DND-41 (cell line): ENCODE measurements around the gene PLOD2.

Experiments
- ATAC-seq: fragments of 200-7000 bp; cut with Tn5 transposase; 3 replicates; pipeline ENCODE4 v1.9.1; 2021; ENCODE audit warnings: low read depth; ENCODE audit not compliant: insufficient read depth
- DNase-seq: peaks from one replicate; pipeline ENCODE4 v3.0.0-alpha.2; 2020
- H2AFZ ChIP-seq: 2 replicates; pipeline ENCODE4 v1.6.0; 2012; ENCODE audit warnings: low read depth, low read length
- H3K27ac ChIP-seq: 2 replicates; pipeline ENCODE4 v1.5.1; 2012; ENCODE audit warnings: low read length, inconsistent platforms
- H3K27me3 ChIP-seq: fragments of 200-600 bp; sonication (generic); 2 replicates; pipeline ENCODE4 v1.6.0; 2012; ENCODE audit warnings: low read length, mild to moderate bottlenecking, inconsistent platforms; ENCODE audit not compliant: insufficient read depth, poor library complexity
- H3K36me3 ChIP-seq: 2 replicates; pipeline ENCODE4 v1.5.1; 2012; ENCODE audit warnings: low read length, inconsistent platforms; ENCODE audit not compliant: insufficient read depth
- H3K4me1 ChIP-seq: 2 replicates; pipeline ENCODE4 v1.5.1; 2012; ENCODE audit warnings: mild to moderate bottlenecking, low read length; ENCODE audit not compliant: insufficient read depth
- H3K4me2 ChIP-seq: 2 replicates; pipeline ENCODE4 v1.6.0; 2012; ENCODE audit warnings: mild to moderate bottlenecking, moderate library complexity, low read length, inconsistent platforms; ENCODE audit not compliant: insufficient read depth
- H3K4me3 ChIP-seq, 2 experiments: fragments of 200-600 bp in 1 of 2; shearing (Covaris generic) in 1 of 2; 2 replicates each; pipeline ENCODE4 v1.5.1; 2012 to 2016; ENCODE audit warnings: inconsistent platforms in 2 of 2, low read length in 2 of 2, mild to moderate bottlenecking in 2 of 2, low read depth in 1 of 2, moderate library complexity in 1 of 2
- H3K79me2 ChIP-seq: 2 replicates; pipeline ENCODE4 v1.6.0; 2012; ENCODE audit warnings: low read length, inconsistent platforms; ENCODE audit not compliant: insufficient read depth
- H3K9ac ChIP-seq: 2 replicates; pipeline ENCODE4 v1.6.0; 2012; ENCODE audit warnings: low read depth, mild to moderate bottlenecking, inconsistent platforms, low read length, moderate library complexity
- H3K9me3 ChIP-seq: 2 replicates; pipeline ENCODE4 v1.5.1; 2012; ENCODE audit warnings: low read length, moderate library complexity, mild to moderate bottlenecking, inconsistent platforms; ENCODE audit not compliant: insufficient read depth, severe bottlenecking
- H4K20me1 ChIP-seq: 2 replicates; pipeline ENCODE4 v1.6.0; 2012; ENCODE audit warnings: low read length; ENCODE audit not compliant: insufficient read depth
- CTCF ChIP-seq: IDR thresholded peaks from 2 replicates; pipeline ENCODE4 v1.5.1; 2012; ENCODE audit warnings: borderline replicate concordance, low read length, moderate library complexity, mild to moderate bottlenecking; ENCODE audit not compliant: poor library complexity, severe bottlenecking; ENCODE audit errors: extremely low read depth
- EZH2 ChIP-seq: IDR thresholded peaks from 3 replicates; pipeline ENCODE4 v1.6.1; 2012; ENCODE audit warnings: borderline replicate concordance, low read depth, mild to moderate bottlenecking, moderate library complexity, low read length, inconsistent platforms; ENCODE audit not compliant: severe bottlenecking

PLOD2 gene

DNA sequence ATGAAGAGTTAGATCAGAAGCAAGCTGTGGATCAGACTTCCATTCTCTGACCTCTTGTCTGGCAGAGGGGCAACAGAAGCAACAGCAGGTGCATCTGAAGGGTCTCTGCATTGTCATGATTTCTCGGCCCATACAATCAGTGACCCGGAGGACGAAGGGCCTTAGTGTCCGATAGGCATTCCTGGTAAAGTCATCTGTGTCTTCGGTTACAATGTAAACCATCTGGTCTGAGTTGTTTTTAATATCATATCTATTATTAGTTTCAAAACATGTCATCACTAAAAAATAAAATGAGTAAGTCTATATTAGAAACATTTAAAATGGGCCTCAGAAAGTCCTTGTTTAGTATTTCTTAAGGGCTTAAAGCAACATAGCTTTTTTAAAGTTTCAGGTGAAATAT, 38.8 kb upstream of the PLOD2 start:
- Histone ChIP-seq H3K27me3 (peaks cover 6% of the 10 kb centered on the region), H3K79me2 (no peaks in the 10 kb centered on the region), H4K20me1 (no peaks in the 10 kb centered on the region), H3K9ac (no peak overlapping the region), H3K36me3 (no peaks in the 10 kb centered on the region), H2AFZ (no peak overlapping the region), H3K4me3 (no peak overlapping the region), H3K4me1 (no peaks in the 10 kb centered on the region), H3K4me2 (no peak overlapping the region), H3K27ac (no peak overlapping the region), H3K9me3 (no peaks in the 10 kb centered on the region)
- ATAC-seq (no peak), DNase-seq (no peak)
- TF ChIP-seq CTCF (no peak), EZH2 (no peak)

- H3K36me3 ChIP-seq: no peaks in the 10 kb centered on the region
- TF ChIP-seq EZH2: no peak
- no peak for TF ChIP-seq CTCF
- DNase-seq: no peak
- no peaks in the 10 kb centered on the region for H3K79me2 ChIP-seq
- no peak overlapping the region for H3K27ac ChIP-seq
- H2AFZ ChIP-seq: no peak overlapping the region
- H3K4me3 ChIP-seq: no peak overlapping the region
- H3K9me3 ChIP-seq: no peaks in the 10 kb centered on the region
- peaks cover 10% of the 10 kb centered on the region for H3K27me3 ChIP-seq
- no peak overlapping the region for H3K9ac ChIP-seq
- no peaks in the 10 kb centered on the region for H3K4me1 ChIP-seq
- ATAC-seq: no peak
- H3K4me2 ChIP-seq: no peak overlapping the region
- no peaks in the 10 kb centered on the region for H4K20me1 ChIP-seq
These were observed 35.8 kb upstream of the PLOD2 start for GRCh38 chr3:146196789-146197188.

DNA sequence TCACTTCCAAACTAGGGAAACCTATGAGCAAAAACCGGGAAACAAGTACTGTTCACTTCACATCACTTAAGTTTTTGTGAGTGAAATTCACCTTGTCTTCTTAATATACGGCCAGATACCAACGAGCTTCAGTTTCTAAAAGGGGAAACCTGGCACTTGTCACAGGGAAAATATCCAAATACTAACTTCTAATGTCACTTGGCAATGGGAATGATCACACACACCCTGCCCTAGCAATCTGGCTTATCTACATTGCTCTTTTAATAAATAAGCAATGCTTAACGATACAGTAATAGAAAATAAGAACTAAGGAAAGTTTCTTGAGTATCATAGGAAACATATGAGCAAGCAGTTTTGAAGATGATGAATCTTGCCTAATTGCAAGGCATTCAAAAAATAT, 34.6 kb upstream of the PLOD2 start:
- no peak for TF ChIP-seq CTCF
- no peak for TF ChIP-seq EZH2

GRCh38 chr3:146195030-146195429, 34.0 kb upstream of the PLOD2 start:
- H3K27ac ChIP-seq: no peak overlapping the region
- no peak overlapping the region for H3K9ac ChIP-seq
- TF ChIP-seq EZH2 (no peak), CTCF (no peak)
- no peaks in the 10 kb centered on the region for H4K20me1 ChIP-seq
- ATAC-seq (no peak), DNase-seq (no peak)
- H3K4me1 ChIP-seq: no peaks in the 10 kb centered on the region
- H3K4me2 ChIP-seq: no peak overlapping the region
- H3K36me3 ChIP-seq: no peaks in the 10 kb centered on the region
- no peak overlapping the region for H2AFZ ChIP-seq
- no peaks in the 10 kb centered on the region for H3K9me3 ChIP-seq
- no peak overlapping the region for H3K4me3 ChIP-seq
- H3K79me2 ChIP-seq: no peaks in the 10 kb centered on the region
- peaks cover 10% of the 10 kb centered on the region for H3K27me3 ChIP-seq

More for the DNA sequence above, 34.6 kb upstream of the PLOD2 start:
- DNase-seq: no peak
- H2AFZ ChIP-seq: no peak overlapping the region
- ATAC-seq: no peak
- peaks cover 10% of the 10 kb centered on the region for H3K27me3 ChIP-seq
- no peak overlapping the region for H3K4me2 ChIP-seq
- H3K9ac ChIP-seq: no peak overlapping the region
- H3K36me3 ChIP-seq: no peaks in the 10 kb centered on the region
- H3K79me2 ChIP-seq: no peaks in the 10 kb centered on the region
- no peaks in the 10 kb centered on the region for H3K4me1 ChIP-seq
- no peaks in the 10 kb centered on the region for H3K9me3 ChIP-seq
- no peaks in the 10 kb centered on the region for H4K20me1 ChIP-seq
- H3K4me3 ChIP-seq: no peak overlapping the region
- H3K27ac ChIP-seq: no peak overlapping the region
